HG03095 (cell line): Measurements from ENCODE around the gene RBM34.
"Not testable (repeated sequence)": the region's sequence is repeated elsewhere in the genome, so short reads cannot be mapped to it uniquely, and the experiment has no call there.

ENCODE experiments used
- ATAC-seq: cut with Tn5 transposase; IDR thresholded peaks from one replicate; pipeline ENCODE4 v1.9.1; 2021; ENCODE audit warnings: moderate library complexity; ENCODE audit not compliant: unreplicated experiment

Gene RBM34

GRCh38 chr1:235160957-235161684 is at the start of gene RBM34:
TSS of gene RBM34 (minus strand) at chr1:235161250. CDS start at chr1:235161226, 24 bp downstream.
- ATAC-seq: peak; percentile 92

- ATAC-seq: no peak
These were observed 46.1 kb upstream of the RBM34 start for GRCh38 chr1:235207209-235207565.

GRCh38 chr1:235206533-235207208 is 45.6 kb upstream of the RBM34 start:
- no peak for ATAC-seq

GRCh38 chr1:235205687-235206086 is 44.6 kb upstream of the RBM34 start:
- no peak for ATAC-seq

- no peak for ATAC-seq
These were observed 42.4 kb upstream of the RBM34 start for GRCh38 chr1:235203428-235203827.

GRCh38 chr1:235202447-235202846 is 41.4 kb upstream of the RBM34 start:
- ATAC-seq: not testable (repeated sequence)

GRCh38 chr1:235199441-235199840 is 38.4 kb upstream of the RBM34 start:
- ATAC-seq: no peak

- no peak for ATAC-seq
These were observed 29.4 kb upstream of the RBM34 start for GRCh38 chr1:235190431-235190830.

- no peak for ATAC-seq
These were observed 26.3 kb upstream of the RBM34 start for GRCh38 chr1:235187316-235187715.

GRCh38 chr1:235181561-235182245 is 20.7 kb upstream of the RBM34 start:
- no peak for ATAC-seq

- no peak for ATAC-seq
These were observed 19.9 kb upstream of the RBM34 start for GRCh38 chr1:235180916-235181460.

GRCh38 chr1:235176486-235176885 is 15.4 kb upstream of the RBM34 start:
- no peak for ATAC-seq

- ATAC-seq: no peak
These were observed 8.9 kb upstream of the RBM34 start for GRCh38 chr1:235169986-235170385.

- no peak for ATAC-seq
These were observed 7.3 kb upstream of the RBM34 start for GRCh38 chr1:235168375-235168774.

- ATAC-seq: no peak
These were observed 756 bp upstream of the RBM34 start for GRCh38 chr1:235161685-235162327.

GRCh38 chr1:235160383-235160956 is 580 bp downstream of the RBM34 start:
- ATAC-seq: peak; percentile 31

- ATAC-seq: not testable (repeated sequence)
These were observed 1.1 kb downstream of the RBM34 start for GRCh38 chr1:235159930-235160329.

- ATAC-seq: not testable (repeated sequence)
These were observed 1.8 kb downstream of the RBM34 start for GRCh38 chr1:235159284-235159683.

GRCh38 chr1:235158680-235159079 is 2.4 kb downstream of the RBM34 start:
- ATAC-seq: no peak

GRCh38 chr1:235157150-235157549 is 3.9 kb downstream of the RBM34 start:
- no peak for ATAC-seq

- ATAC-seq: no peak
These were observed 4.3 kb downstream of the RBM34 start for GRCh38 chr1:235156740-235157139.
